Pancreas (tissue), 10 donors: ENCODE data around the gene TUT4. TPM values are rescaled to one million over a fixed set of nuclear protein-coding genes. Genes with fewer than 3 reads are reported as not detected.

Experiments
- ATAC-seq, 4 donors: fragments of 200-7000 bp; cut with Tn5 transposase; one replicate each; pipeline versions ENCODE4 v1.8.0 to v1.9.1; 2020; ENCODE audit warnings: mild to moderate bottlenecking in 4 of 4, moderate library complexity in 4 of 4
- DNase-seq, 6 donors: peaks; one replicate each; pipeline ENCODE4 v3.0.0-alpha.2; 2020
- FAIRE-seq: peaks from 2 replicates; lab custom pipeline; 2012; peaks lifted over from hg19 to GRCh38; lab: Jason Lieb, UNC
- H3K27ac ChIP-seq, 4 donors: fragments of 200-600 bp; sonication (generic); 1 replicate in 3 of 4; 2 replicates in 1 of 4; pipeline versions ENCODE4 v1.5.0 to v1.8.0; 2020
- H3K27me3 ChIP-seq, 4 donors: fragments of 200-600 bp; one replicate each; pipeline ENCODE4 v1.8.0; 2021
- H3K36me3 ChIP-seq, 3 donors: fragments of 200-600 bp; sonication (generic) in 1 of 3; one replicate each; pipeline versions ENCODE4 v1.5.0 to v1.8.0; 2020 to 2021
- H3K4me1 ChIP-seq, 3 donors: fragments of 200-600 bp; one replicate each; pipeline ENCODE4 v1.8.0; 2021
- H3K4me3 ChIP-seq, 4 donors: fragments of 200-600 bp; sonication (generic) in 2 of 4; one replicate each; pipeline versions ENCODE4 v1.5.0 to v1.8.0; 2020 to 2021
- H3K9me3 ChIP-seq, 4 donors: fragments of 200-600 bp; one replicate each; pipeline ENCODE4 v1.8.0; 2021
- CTCF ChIP-seq, 4 donors: fragments of 200-600 bp; sonication (generic) in 3 of 4; IDR thresholded peaks; one replicate each; pipeline versions ENCODE4 v1.5.0 to v1.8.0; 2021; ENCODE audit warnings: antibody characterized with exemption in 4 of 4
- WGBS, 2 donors: extraction: QIAGEN DNeasy Blood & Tissue Kit; methylation state at CpG; one replicate each; pipeline ENCODE4 v1.1.7; 2013; 5-methylcytosine and 5-hydroxymethylcytosine counted together
- intact Hi-C, 3 donors: fragments of 100-400 bp; cut with DNase I; formaldehyde crosslinking; loops; one replicate each; pipeline versions ENCODE4 v1.11.1 to v1.14.2; 2022
- polyA plus RNA-seq, 2 donors: library from polyadenylated mRNA; stranded (reverse); fragments of 200-250 nt; gene quantifications; one replicate each; pipeline ENCODE4 v1.2.3, GENCODE V29; 2013
- total RNA-seq, 6 donors: library from RNA; stranded (reverse); fragmentation: NEBNext Ultra II Directional in 4 of 6; extraction: Animal tissue kit (Norgen Biotek cat#: 25700) in 4 of 6; gene quantifications; one replicate each; pipeline versions ENCODE4 v1.2.1 to v1.2.4, GENCODE V29; 2021 to 2023
- donor health status: healthy with polysubstance abuse.
- donor health status: DM: no; HTN: no; CAD: no; lungs with moderate emphysema.
- donor health status: DM: no; HTN: no; CAD: no.
- donor health status: control.
- donor health status: control.
- donor health status: Bipolar disorder and iron deficiency.
- donor health status: DM: yes; HTN: yes; CAD: no.
- donor health status: DM: no; HTN: no; CAD: no.
- donor health status: DM: no; HTN: no; CAD: no.
- donor health status: DM: yes; HTN: yes; CAD: no.

The TUT4 gene
- total and polyA plus RNA-seq, 8 donors: 17.4 to 40.8 (median 24.1) TPM

DNA sequence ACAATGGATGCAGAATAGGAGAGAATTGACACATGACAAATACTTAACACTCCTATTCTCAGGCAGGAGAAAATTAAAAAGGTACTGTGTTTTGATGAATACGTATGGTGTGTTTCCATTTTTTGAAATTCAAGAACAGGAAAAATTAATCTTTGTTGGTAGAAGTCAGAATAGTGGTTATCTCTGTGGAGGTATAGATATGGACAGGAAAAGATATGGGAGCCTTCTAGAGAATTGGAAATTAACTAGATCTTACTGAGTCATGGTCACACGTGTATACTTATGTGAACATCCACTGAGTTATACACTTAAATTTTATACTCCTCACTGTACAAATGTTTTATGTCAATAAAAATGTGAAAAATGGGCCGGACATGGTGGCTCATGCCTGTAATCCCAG, 9.9 kb upstream of the TUT4 start:
- Histone ChIP-seq H3K4me3 (no peak overlapping the region), H3K4me1 (no peaks in the 10 kb centered on the region), H3K27ac (no peak overlapping the region), H3K27me3 (no peaks in the 10 kb centered on the region), H3K9me3 (no peaks in the 10 kb centered on the region), H3K36me3 (no peaks in the 10 kb centered on the region)
- TF ChIP-seq CTCF (IDR thresholded peaks at IDR 0.05): no peak
- ATAC-seq: no peak
- no peak for DNase-seq
- intact Hi-C loops: no loop called here
- FAIRE-seq: no peak
- WGBS, 2 donors: 70 to 81% methylated on average over 3 of the region's 3 CpGs

DNA sequence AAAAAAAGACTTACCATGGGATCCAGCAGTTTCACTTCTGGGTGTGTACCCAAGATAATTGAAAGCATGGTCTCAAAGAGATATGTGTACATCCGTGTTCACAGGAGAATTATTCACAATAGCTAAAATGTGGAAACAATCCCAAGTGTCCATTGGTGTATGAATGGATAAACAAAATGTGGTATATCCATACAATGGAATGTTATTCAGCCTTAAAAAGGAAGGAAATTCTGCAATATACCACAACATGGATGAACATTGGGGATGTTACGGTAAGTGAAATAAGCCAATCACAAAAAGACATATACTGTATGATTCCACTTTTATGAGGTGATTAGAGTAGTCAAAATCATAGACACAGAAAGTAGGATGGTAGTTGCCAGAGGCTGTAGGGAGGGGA, 7.0 kb upstream of the TUT4 start:
- Histone ChIP-seq H3K27ac (no peak overlapping the region), H3K27me3 (no peaks in the 10 kb centered on the region), H3K4me3 (no peak overlapping the region), H3K36me3 (no peaks in the 10 kb centered on the region), H3K9me3 (no peaks in the 10 kb centered on the region), H3K4me1 (no peaks in the 10 kb centered on the region)
- no peak for DNase-seq
- no peak for ATAC-seq
- 86 to 91% methylated on average over 2 of the region's 2 CpGs for WGBS, 2 donors
- intact Hi-C loops: no loop called here
- FAIRE-seq: no peak
- no peak for TF ChIP-seq CTCF (IDR thresholded peaks at IDR 0.05)

GRCh38 chr1:52558941-52559340, 6.0 kb upstream of the TUT4 start:
- no peak for FAIRE-seq
- Histone ChIP-seq H3K4me3 (no peak overlapping the region), H3K27me3 (no peaks in the 10 kb centered on the region), H3K9me3 (no peaks in the 10 kb centered on the region), H3K36me3 (no peaks in the 10 kb centered on the region), H3K27ac (no peak overlapping the region), H3K4me1 (peaks cover 0 to 3% (median 0%) of the 10 kb centered on the region in 3 donors)
- no peak for ATAC-seq
- DNase-seq: no peak
- intact Hi-C loops: no loop called here
- 62 to 66% methylated on average over 2 of the region's 2 CpGs for WGBS, 2 donors
- TF ChIP-seq CTCF (IDR thresholded peaks at IDR 0.05): no peak

- WGBS, 2 donors: 77 to 79% methylated on average over 4 of the region's 4 CpGs
- no peak for DNase-seq
- Histone ChIP-seq H3K4me3 (no peak overlapping the region), H3K36me3 (no peaks in the 10 kb centered on the region), H3K9me3 (no peaks in the 10 kb centered on the region), H3K27me3 (no peaks in the 10 kb centered on the region), H3K27ac (no peak overlapping the region), H3K4me1 (peaks cover 0 to 5% (median 0%) of the 10 kb centered on the region in 3 donors)
- intact Hi-C loops: no loop called here
- no peak for FAIRE-seq
- no peak for TF ChIP-seq CTCF (IDR thresholded peaks at IDR 0.05)
- ATAC-seq: no peak
Observed at GRCh38 chr1:52556641-52557360, 3.9 kb upstream of the TUT4 start.

DNA sequence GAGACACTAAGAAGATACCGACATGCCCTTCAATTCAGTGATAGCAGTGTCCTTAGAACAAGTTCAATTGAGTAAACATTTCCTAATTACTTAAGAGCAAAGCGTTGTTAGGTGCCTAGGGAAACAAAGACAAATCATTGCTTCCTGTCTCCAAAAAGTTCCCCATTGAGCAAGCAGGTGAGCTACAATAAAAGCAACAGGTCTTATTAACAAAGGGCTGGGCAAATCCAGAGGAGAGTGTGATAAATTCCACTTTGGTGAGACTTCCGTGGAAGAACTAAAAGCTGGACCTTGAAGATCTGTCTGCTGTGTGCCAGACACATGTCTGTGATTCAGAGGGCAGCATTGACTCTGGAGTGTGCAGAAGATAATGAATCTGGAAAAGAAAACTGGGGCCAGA, 1.9 kb upstream of the TUT4 start:
- no peaks in the 10 kb centered on the region for H3K27me3 ChIP-seq
- H3K9me3 ChIP-seq: no peaks in the 10 kb centered on the region
- H3K36me3 ChIP-seq: no peaks in the 10 kb centered on the region
- TF ChIP-seq CTCF (IDR thresholded peaks at IDR 0.05): no peak
- intact Hi-C loops: no loop called here
- FAIRE-seq (no peak), DNase-seq (no peak), ATAC-seq (no peak)
- no peak overlapping the region for H3K27ac ChIP-seq
- WGBS, 2 donors: 23 to 27% methylated on average over 3 of the region's 3 CpGs
- no peak overlapping the region for H3K4me3 ChIP-seq
- peaks cover 13 to 17% (median 13%) of the 10 kb centered on the region in 3 donors for H3K4me1 ChIP-seq
